Panc1 (cell line): ENCODE results near the gene HNRNPK. TPM values are rescaled to one million over a fixed set of nuclear protein-coding genes. Genes with fewer than 3 reads are reported as not detected.

ENCODE experiments used
- ATAC-seq: fragments of 200-7000 bp; cut with Tn5 transposase; 2 replicates; pipeline ENCODE4 v1.9.1; 2020; ENCODE audit warnings: mild to moderate bottlenecking, moderate library complexity
- BruUV-seq: library from RNA; stranded (reverse); fragments of 400-500 nt; replicated peaks from 2 replicates; lab custom pipeline; 2021; lab: Mats Ljungman, UMichigan
- CTCF ChIA-PET: fragments of 300-600 bp; sonication (Branson Sonifier 250); formaldehyde crosslinking; loops from one replicate; lab custom pipeline; 2022; ENCODE audit warnings: antibody characterized with exemption; lab: Charles Lee
- POLR2A ChIA-PET: fragments of 300-600 bp; sonication (Branson Sonifier 250); formaldehyde crosslinking; loops from one replicate; lab custom pipeline; 2022; ENCODE audit warnings: antibody characterized with exemption; lab: Charles Lee
- DNase-seq: peaks from one replicate; pipeline ENCODE4 v3.0.0-alpha.2; 2010; ENCODE audit warnings: low read depth, low spot score
- H3K27ac ChIP-seq: 2 replicates; pipeline ENCODE4 v1.5.1; 2011; ENCODE audit warnings: mild to moderate bottlenecking, low read length, inconsistent platforms
- H3K27me3 ChIP-seq: fragments of 200-500 bp; sonication (Bioruptor generic); 2 replicates; pipeline ENCODE4 v1.6.0; 2014; ENCODE audit warnings: low read length, inconsistent platforms; ENCODE audit not compliant: control insufficient read depth, insufficient read depth
- H3K36me3 ChIP-seq: fragments of 200-500 bp; sonication (Bioruptor generic); 2 replicates; pipeline ENCODE4 v1.5.1; 2014; ENCODE audit warnings: inconsistent platforms, mild to moderate bottlenecking, low read length, moderate library complexity; ENCODE audit not compliant: control insufficient read depth, insufficient read depth
- H3K4me1 ChIP-seq: 2 replicates; pipeline ENCODE4 v1.5.1; 2011; ENCODE audit warnings: inconsistent platforms, mild to moderate bottlenecking, low read length, moderate library complexity; ENCODE audit not compliant: control insufficient read depth, insufficient read depth
- H3K4me3 ChIP-seq, 2 experiments: 2 replicates each; pipeline ENCODE4 v1.5.1; 2011 to 2012; ENCODE audit warnings: low read depth in 2 of 2, low read length in 2 of 2, mild to moderate bottlenecking in 2 of 2, inconsistent platforms in 1 of 2, moderate library complexity in 1 of 2
- H3K9me3 ChIP-seq: fragments of 200-500 bp; sonication (Bioruptor generic); 2 replicates; pipeline ENCODE4 v1.5.1; 2014; ENCODE audit warnings: low read depth, mild to moderate bottlenecking, inconsistent platforms, low read length, moderate library complexity; ENCODE audit not compliant: control insufficient read depth, insufficient read depth
- CTCF ChIP-seq: fragments of 450-650 bp; IDR thresholded peaks from 2 replicates; pipeline ENCODE4 v1.5.1; 2017; ENCODE audit warnings: mild to moderate bottlenecking
- POLR2AphosphoS5 ChIP-seq: IDR thresholded peaks from 2 replicates; pipeline ENCODE4 v1.6.1; 2012; ENCODE audit warnings: mild to moderate bottlenecking, low read depth, low read length, moderate library complexity
- REST ChIP-seq, 2 experiments: IDR thresholded peaks; 2 replicates each; pipeline ENCODE4 v1.6.1; 2011 to 2012; ENCODE audit warnings: low read depth in 2 of 2, control low read depth in 1 of 2, low read length in 1 of 2, mild to moderate bottlenecking in 1 of 2, moderate library complexity in 1 of 2; ENCODE audit not compliant: insufficient read depth in 1 of 2
- SIN3A ChIP-seq: IDR thresholded peaks from 2 replicates; pipeline ENCODE4 v1.6.1; 2012; ENCODE audit warnings: low read depth, mild to moderate bottlenecking, low read length, moderate library complexity, borderline replicate concordance; ENCODE audit not compliant: insufficient read depth
- TCF7L2 ChIP-seq: IDR thresholded peaks from 2 replicates; pipeline ENCODE4 v1.6.1; 2011; ENCODE audit warnings: mild to moderate bottlenecking, low read depth, low read length, inconsistent platforms
- in situ Hi-C: cut with HindIII; loops from 2 replicates; pipeline ENCODE4 v1.10.0; 2016; ENCODE audit warnings: low sequenced_read_pairs, low pct_unique_long_range_greater_than_20kb
- intact Hi-C: fragments of 100-400 bp; cut with micrococcal nuclease; formaldehyde crosslinking; loops from one replicate; pipeline ENCODE4 v1.10.0; 2022; ENCODE audit not compliant: unreplicated experiment
- total RNA-seq: library from RNA; stranded (reverse); gene quantifications from one replicate; pipeline ENCODE4 v1.2.1, GENCODE V29; 2021; ENCODE audit not compliant: unreplicated experiment

The HNRNPK gene
- total RNA-seq, 1 experiment from 2014 or later, result 495 TPM

GRCh38 chr9:83999141-83999918 lies 19.3 kb upstream of the HNRNPK start:
- CTCF ChIA-PET, result no interaction called here
- DNase-seq, result no peak

GRCh38 chr9:83996126-83996525 lies 16.1 kb upstream of the HNRNPK start:
- in situ Hi-C loops, result no loop called here
- ChIA-PET POLR2A (no interaction called here), CTCF (no interaction called here)
- Histone ChIP-seq H3K27me3 (no peaks in the 10 kb centered on the region), H3K27ac (no peak overlapping the region), H3K4me1 (no peaks in the 10 kb centered on the region), H3K9me3 (no peaks in the 10 kb centered on the region), H3K36me3 (peaks cover 5% of the 10 kb centered on the region; the same call in 1 of the 2 replicates), H3K4me3 (no peak overlapping the region)
- TF ChIP-seq TCF7L2 (no peak), SIN3A (no peak), CTCF (no peak), REST (IDR thresholded peaks at IDR 0.05; ENCODE audit: insufficient read depth in 1 of 2, low read depth in 2 of 2, low read length in 1 of 2) (no peak), POLR2AphosphoS5 (no peak)
- ATAC-seq, result no peak
- no TSS peak for BruUV-seq
- no peak for DNase-seq
- intact Hi-C loops, result no loop called here

More at GRCh38 chr9:83999141-83999918, 19.3 kb upstream of the HNRNPK start:
- POLR2A ChIA-PET, result no interaction called here
- no peak for ATAC-seq
- in situ Hi-C loops, result no loop called here
- intact Hi-C loops, result no loop called here
- Histone ChIP-seq H3K4me3 (no peak overlapping the region), H3K4me1 (no peaks in the 10 kb centered on the region), H3K27ac (no peak overlapping the region), H3K9me3 (no peaks in the 10 kb centered on the region), H3K36me3 (peaks cover 8% of the 10 kb centered on the region; the same call in 1 of the 2 replicates), H3K27me3 (no peaks in the 10 kb centered on the region)
- no TSS peak for BruUV-seq
- TF ChIP-seq TCF7L2, result no peak
- TF ChIP-seq CTCF, result no peak
- TF ChIP-seq REST (IDR thresholded peaks at IDR 0.05; ENCODE audit: insufficient read depth in 1 of 2, low read depth in 2 of 2, low read length in 1 of 2), result no peak
- TF ChIP-seq POLR2AphosphoS5, result no peak
- no peak for TF ChIP-seq SIN3A
